ENCODE data around the gene BORCS5.
"Not testable (repeated sequence)": the region's sequence is repeated elsewhere in the genome, so short reads cannot be mapped to it uniquely, and the experiment has no call there.

The BORCS5 gene

GRCh38 chr12:12469386-12469785 is 112.5 kb downstream of the BORCS5 start:
- no peak for TF ChIP-seq CTCF (IDR thresholded peaks at IDR 0.05)
- no peak for DNase-seq
- Histone ChIP-seq H3K36me3 (peaks cover 0 to 8% (median 5%) of the 10 kb centered on the region in 3 donors), H3K4me3 (no peak overlapping the region), H3K27ac (no peak overlapping the region), H3K9me3 (no peaks in the 10 kb centered on the region), H3K27me3 (no peaks in the 10 kb centered on the region), H3K4me1 (peaks cover 0 to 5% (median 0%) of the 10 kb centered on the region in 4 donors)
- intact Hi-C loops (cut with DNase I; ENCODE audit: low total_unique reads) = no loop called here

DNA sequence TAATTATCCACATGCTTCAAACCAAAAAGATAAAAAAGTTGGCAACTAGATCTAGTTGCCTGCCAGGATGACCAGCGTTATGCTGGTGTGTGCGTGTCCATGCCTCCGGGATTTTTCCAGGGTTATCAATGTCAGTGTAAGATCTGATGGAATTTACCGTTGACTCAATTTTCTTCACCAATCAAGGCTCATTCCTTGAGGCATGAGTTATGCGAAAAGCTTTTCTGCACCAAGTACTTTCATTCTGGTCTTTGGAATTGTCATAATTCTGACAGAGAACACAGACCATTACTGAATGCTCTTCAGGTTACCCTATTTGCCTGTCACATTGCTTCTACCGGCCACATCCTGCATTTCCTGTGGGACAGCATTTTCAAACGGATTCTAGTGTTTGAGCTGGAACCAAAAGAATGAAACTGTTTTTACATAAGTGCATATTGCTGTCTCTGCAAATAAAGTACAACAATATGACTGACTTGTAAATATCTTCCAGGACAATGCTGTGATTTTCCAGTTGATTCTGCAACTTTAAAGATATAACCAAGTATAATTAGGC is 114.0 kb downstream of the BORCS5 start:
- peaks cover 0 to 5% (median 0%) of the 10 kb centered on the region in 4 donors for H3K4me1 ChIP-seq
- DNase-seq = no peak
- no peaks in the 10 kb centered on the region for H3K9me3 ChIP-seq
- TF ChIP-seq CTCF (IDR thresholded peaks at IDR 0.05) = no peak
- peaks cover 0 to 17% (median 6%) of the 10 kb centered on the region in 3 donors for H3K36me3 ChIP-seq
- no peaks in the 10 kb centered on the region for H3K27me3 ChIP-seq
- H3K27ac ChIP-seq = no peak overlapping the region
- intact Hi-C loops (cut with DNase I; ENCODE audit: low total_unique reads) = no loop called here
- H3K4me3 ChIP-seq = no peak overlapping the region

DNA sequence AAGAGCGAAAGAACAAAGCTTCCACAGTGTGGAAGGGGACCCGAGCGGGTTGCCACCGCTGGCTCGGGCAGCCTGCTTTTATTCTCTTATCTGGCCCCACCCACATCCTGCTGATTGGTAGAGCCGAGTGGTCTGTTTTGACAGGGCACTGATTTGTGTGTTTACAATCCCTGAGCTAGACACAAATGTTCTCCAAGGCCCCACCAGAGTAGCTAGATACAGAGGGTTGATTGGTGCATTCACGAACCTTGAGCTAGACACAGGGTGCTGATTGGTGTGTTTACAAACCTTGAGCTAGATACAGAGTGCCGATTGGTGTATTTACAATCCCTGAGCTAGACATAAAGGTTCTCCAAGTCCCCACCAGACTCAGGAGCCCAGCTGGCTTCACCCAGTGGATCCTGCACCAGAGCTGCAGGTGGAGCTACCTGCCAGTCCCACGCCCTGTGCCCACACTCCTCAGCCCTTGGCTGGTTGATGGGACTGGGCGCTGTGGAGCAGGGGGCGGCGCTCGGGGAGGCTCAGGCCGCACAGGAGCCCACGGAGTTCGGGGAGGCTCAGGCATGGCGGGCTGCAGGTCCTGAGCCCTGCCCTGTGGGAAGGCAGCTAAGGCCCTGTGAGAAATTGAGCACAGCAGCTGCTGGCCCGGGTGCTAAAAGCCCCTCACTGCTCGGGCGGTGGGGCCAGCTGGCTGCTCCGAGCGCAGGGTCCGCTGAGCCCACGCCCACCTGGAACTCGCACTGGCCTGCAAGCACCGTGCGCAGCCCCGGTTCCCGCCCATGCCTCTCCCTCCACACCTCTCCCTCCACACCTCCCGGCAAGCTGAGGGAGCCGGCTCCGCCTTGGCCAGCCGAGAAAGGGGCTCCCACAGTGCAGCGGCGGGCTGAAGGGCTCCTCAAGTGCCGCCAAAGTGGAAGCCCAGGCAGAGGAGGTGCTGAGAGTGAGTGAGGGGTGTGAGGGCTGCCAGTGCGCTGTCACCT is 115.4 kb downstream of the BORCS5 start:
- H3K4me1 ChIP-seq; H3K9me3 ChIP-seq; intact Hi-C loops (cut with DNase I; ENCODE audit: low total_unique reads); H3K4me3 ChIP-seq; H3K27me3 ChIP-seq; H3K27ac ChIP-seq; DNase-seq: not testable (repeated sequence)
- H3K36me3 ChIP-seq = peaks cover 4 to 31% (median 20%) of the 10 kb centered on the region in 3 donors

DNA sequence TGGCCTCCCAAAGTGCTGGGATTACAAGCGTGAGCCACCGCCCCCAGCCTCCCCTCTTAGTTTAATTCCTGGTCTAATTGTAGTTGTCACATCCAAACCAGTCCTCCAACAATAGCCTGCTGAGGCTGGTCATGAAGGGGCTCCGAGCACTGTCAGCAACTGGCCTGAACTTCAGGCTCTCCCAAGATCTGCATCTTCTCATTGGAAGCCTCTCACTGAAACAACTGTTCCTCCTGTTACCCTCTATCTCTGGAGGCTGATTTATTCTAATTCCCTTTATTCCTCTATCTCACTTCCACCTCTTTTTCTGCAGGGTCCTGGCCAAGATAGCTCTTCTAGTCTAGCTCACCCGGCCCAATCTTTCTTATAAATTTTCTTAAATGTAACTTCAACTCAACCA is 116.3 kb downstream of the BORCS5 start:
- Histone ChIP-seq H3K27me3 (no peaks in the 10 kb centered on the region), H3K4me1 (no peaks in the 10 kb centered on the region), H3K36me3 (peaks cover 8 to 41% (median 25%) of the 10 kb centered on the region in 3 donors), H3K9me3 (no peaks in the 10 kb centered on the region), H3K4me3 (no peak overlapping the region), H3K27ac (no peak overlapping the region)
- no peak for TF ChIP-seq CTCF (IDR thresholded peaks at IDR 0.05)
- DNase-seq = no peak
- intact Hi-C loops (cut with DNase I; ENCODE audit: low total_unique reads) = no loop called here

DNA sequence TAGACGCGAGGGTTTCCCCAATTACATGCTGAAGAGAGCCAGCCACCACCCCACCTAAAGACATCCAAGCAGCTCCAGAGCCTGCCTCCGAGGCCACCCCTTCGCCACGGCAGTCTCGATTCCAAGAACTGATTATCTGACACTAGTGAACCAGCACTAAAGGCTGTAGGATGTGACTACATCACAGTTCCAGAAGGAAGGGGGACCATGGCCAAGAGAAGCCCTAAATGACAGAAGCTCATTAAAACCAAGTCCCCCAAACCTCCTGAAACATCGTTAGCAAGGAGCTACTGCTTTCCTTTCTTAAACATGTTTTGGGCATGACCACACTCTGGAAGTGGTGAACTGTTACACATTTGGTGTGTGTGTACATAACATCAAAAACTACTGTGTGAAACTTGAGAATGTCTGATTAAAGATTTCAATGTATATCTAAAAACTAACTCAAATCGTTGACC is 117.6 kb downstream of the BORCS5 start:
- H3K4me1 ChIP-seq = no peaks in the 10 kb centered on the region
- no peaks in the 10 kb centered on the region for H3K27me3 ChIP-seq
- no peaks in the 10 kb centered on the region for H3K9me3 ChIP-seq
- H3K36me3 ChIP-seq = peaks cover 17 to 51% (median 31%) of the 10 kb centered on the region in 3 donors
- no peak overlapping the region for H3K4me3 ChIP-seq
- DNase-seq = no peak
- intact Hi-C loops (cut with DNase I; ENCODE audit: low total_unique reads) = no loop called here
- no peak overlapping the region for H3K27ac ChIP-seq
- TF ChIP-seq CTCF (IDR thresholded peaks at IDR 0.05) = no peak

Measured in tibial artery (tissue), 4 donors.